ENCODE data around the gene MAZ. TPM values are rescaled to one million over a fixed set of nuclear protein-coding genes. Genes with fewer than 3 reads are reported as not detected.
A peak's percentile ranks its signal among the peaks of the same experiment; 100 is the strongest.
"Not testable (repeated sequence)": the region's sequence is repeated elsewhere in the genome, so short reads cannot be mapped to it uniquely, and the experiment has no call there.

Gene MAZ
- total RNA-seq, 1 experiment from 2014 or later, result 256 TPM

- H2AFZ ChIP-seq (ENCODE audit: low read depth, low read length, poor library complexity, severe bottlenecking), result no peak overlapping the region
- H3K4me2 ChIP-seq (ENCODE audit: low read length), result no peak overlapping the region
These were observed 21.3 kb upstream of the MAZ start for GRCh38 chr16:29784901-29785500.

DNA sequence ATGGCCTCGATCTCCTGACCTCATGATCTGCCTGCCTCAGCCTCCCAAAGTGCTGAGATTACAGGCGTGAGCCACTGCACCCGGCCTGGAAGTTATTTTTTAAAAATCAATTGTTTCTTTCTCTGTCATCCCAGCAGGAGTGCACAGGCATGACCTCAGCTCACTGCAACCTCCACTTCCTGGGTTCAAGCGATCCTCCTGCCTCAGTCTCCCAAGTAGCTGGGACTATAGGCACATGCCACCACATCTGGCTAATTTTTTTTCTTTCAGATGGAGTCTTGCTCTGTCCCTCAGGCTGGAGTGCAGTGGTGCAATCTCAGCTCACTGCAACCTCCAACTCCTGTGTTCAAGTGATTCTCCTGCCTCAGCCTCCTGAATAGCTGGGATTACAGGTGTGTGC lies 19.2 kb upstream of the MAZ start:
- DNase-seq (ENCODE audit: low read depth, low spot score); intact Hi-C loops (cut with micrococcal nuclease); H3K9me2 ChIP-seq (ENCODE audit: insufficient read depth); H3K36me3 ChIP-seq (ENCODE audit: control insufficient read depth in 1 of 2, insufficient read depth in 2 of 2, low read length in 2 of 2); CTCF ChIA-PET; H3K4me2 ChIP-seq (ENCODE audit: low read length); H4K20me1 ChIP-seq (ENCODE audit: insufficient read depth); H2AFZ ChIP-seq (ENCODE audit: low read depth, low read length, poor library complexity, severe bottlenecking); H3K27me3 ChIP-seq (ENCODE audit: insufficient read depth, low read length); ATAC-seq; BruUV-seq (replicated peaks); H3K9me3 ChIP-seq (ENCODE audit: control insufficient read depth in 1 of 2, insufficient read depth in 1 of 2, low read depth in 1 of 2, low read length in 2 of 2); H3K27ac ChIP-seq (ENCODE audit: low read depth, low read length); POLR2A ChIA-PET; RAD21 ChIA-PET (ENCODE audit: low non-redundant PET in 1 of 2, low total read pairs in 2 of 2, uncharacterized antibody in 2 of 2, unreplicated experiment in 2 of 2); H3K9ac ChIP-seq (ENCODE audit: low read length); H3K4me3 ChIP-seq (replicated peaks in 1 of 2; ENCODE audit: low read depth in 1 of 2, low read length in 2 of 2): not testable (repeated sequence)
- Histone ChIP-seq H3K4me1 (ENCODE audit: control insufficient read depth in 1 of 2, insufficient read depth in 2 of 2, low read length in 2 of 2) (peaks cover 8 to 24% of the 10 kb centered on the region in 2 experiments), H3K79me2 (ENCODE audit: insufficient read depth, low read length) (peaks cover 16% of the 10 kb centered on the region)

More at GRCh38 chr16:29784901-29785500, 21.3 kb upstream of the MAZ start:
- no peak for DNase-seq (ENCODE audit: low read depth, low spot score)
- Histone ChIP-seq H3K27ac (ENCODE audit: low read depth, low read length) (no peak overlapping the region), H4K20me1 (ENCODE audit: insufficient read depth) (no peaks in the 10 kb centered on the region), H3K9me3 (ENCODE audit: control insufficient read depth in 1 of 2, insufficient read depth in 1 of 2, low read depth in 1 of 2, low read length in 2 of 2) (no peaks in the 10 kb centered on the region), H3K9ac (ENCODE audit: low read length) (no peak overlapping the region), H3K9me2 (ENCODE audit: insufficient read depth) (no peaks in the 10 kb centered on the region; the same call in 1 of the 2 replicates), H3K4me3 (replicated peaks in 1 of 2; ENCODE audit: low read depth in 1 of 2, low read length in 2 of 2) (no peak overlapping the region), H3K27me3 (ENCODE audit: insufficient read depth, low read length) (no peaks in the 10 kb centered on the region), H3K36me3 (ENCODE audit: control insufficient read depth in 1 of 2, insufficient read depth in 2 of 2, low read length in 2 of 2) (no peaks in the 10 kb centered on the region), H3K79me2 (ENCODE audit: insufficient read depth, low read length) (no peaks in the 10 kb centered on the region), H3K4me1 (ENCODE audit: control insufficient read depth in 1 of 2, insufficient read depth in 2 of 2, low read length in 2 of 2) (peaks cover 2 to 16% of the 10 kb centered on the region in 2 experiments; a peak in 2 of 4 replicates)
- no TSS peak for BruUV-seq (replicated peaks)
- ChIA-PET RAD21 (ENCODE audit: low non-redundant PET in 1 of 2, low total read pairs in 2 of 2, uncharacterized antibody in 2 of 2, unreplicated experiment in 2 of 2) (no interaction called here), CTCF (interaction anchor here (0.8 to 1.0 kb wide), 2 partner anchors 28 to 84 kb away, joined by 3 to 4 read pairs; no protein-coding TSS in a partner anchor), POLR2A (no interaction called here)
- peak; percentile 60 for ATAC-seq
- intact Hi-C loops (cut with micrococcal nuclease), result no loop called here
- TF ChIP-seq YY1 (IDR thresholded peaks at IDR 0.05; ENCODE audit: extremely low read depth, insufficient replicate concordance, low read depth, low read length) (no peak), CTCF (IDR thresholded peaks at IDR 0.05 in 2 of 3, conservative IDR thresholded peaks at IDR 0.05 in 1 of 3; ENCODE audit: borderline replicate concordance in 1 of 3, insufficient read depth in 1 of 3, low read depth in 2 of 3, low read length in 2 of 3) (peak in 2 of 3 experiments; percentile 21 to 38; a peak in 3 of 6 replicates)
